Measurements from ENCODE around the gene FANCM.

The FANCM gene

DNA sequence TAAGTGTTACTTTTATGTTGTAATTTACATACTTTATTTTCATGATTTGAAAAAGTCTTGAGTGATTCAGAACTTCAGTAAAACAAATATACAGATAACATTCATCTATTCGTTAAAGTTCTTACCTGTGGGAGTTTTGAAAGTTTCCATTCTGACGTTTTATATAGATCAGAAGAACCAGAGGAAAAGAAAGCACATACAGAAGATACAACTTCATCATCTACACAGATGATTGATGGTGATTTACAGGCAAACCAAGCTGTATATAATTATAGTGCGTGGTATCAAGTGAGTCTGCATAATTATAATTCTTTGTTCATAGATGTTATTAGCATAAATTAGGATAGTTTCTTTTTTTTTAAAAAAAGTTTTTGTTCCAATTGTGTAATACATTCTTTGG is 21.4 kb upstream of the FANCM start:
- no peak overlapping the region for H3K4me3 ChIP-seq (ENCODE audit: low read length)
- TF ChIP-seq EZH2phosphoT487 (IDR thresholded peaks at IDR 0.05; ENCODE audit: borderline replicate concordance, low read length) (no peak), CTCF (IDR thresholded peaks at IDR 0.05; ENCODE audit: low read depth, low read length, poor library complexity, severe bottlenecking) (no peak)
- no peak overlapping the region for H3K27ac ChIP-seq (ENCODE audit: low read depth, low read length)
- no peaks in the 10 kb centered on the region for H3K27me3 ChIP-seq (ENCODE audit: control insufficient read depth, low read length)
- peaks cover 96% of the 10 kb centered on the region for H3K36me3 ChIP-seq (ENCODE audit: control insufficient read depth, low read length)
- no peaks in the 10 kb centered on the region for H3K9me3 ChIP-seq (ENCODE audit: control insufficient read depth, insufficient read depth, low read length)
- H3K79me2 ChIP-seq (ENCODE audit: control insufficient read depth, low read length): 0 out of 2 replicates have a peak, but pooled peaks cover 2% of the 10 kb centered on the region
- no peak overlapping the region for H3K4me2 ChIP-seq (ENCODE audit: low read length)
- no peaks in the 10 kb centered on the region for H3K9me2 ChIP-seq (replicated peaks; ENCODE audit: control insufficient read depth, low read length)
- H3F3A ChIP-seq (ENCODE audit: control insufficient read depth, insufficient read depth): peaks cover 26% of the 10 kb centered on the region
- H4K20me1 ChIP-seq (ENCODE audit: control insufficient read depth, insufficient read depth, low read depth, low read length): no peaks in the 10 kb centered on the region
- no peaks in the 10 kb centered on the region for H3K4me1 ChIP-seq (ENCODE audit: control insufficient read depth, low read length)

DNA sequence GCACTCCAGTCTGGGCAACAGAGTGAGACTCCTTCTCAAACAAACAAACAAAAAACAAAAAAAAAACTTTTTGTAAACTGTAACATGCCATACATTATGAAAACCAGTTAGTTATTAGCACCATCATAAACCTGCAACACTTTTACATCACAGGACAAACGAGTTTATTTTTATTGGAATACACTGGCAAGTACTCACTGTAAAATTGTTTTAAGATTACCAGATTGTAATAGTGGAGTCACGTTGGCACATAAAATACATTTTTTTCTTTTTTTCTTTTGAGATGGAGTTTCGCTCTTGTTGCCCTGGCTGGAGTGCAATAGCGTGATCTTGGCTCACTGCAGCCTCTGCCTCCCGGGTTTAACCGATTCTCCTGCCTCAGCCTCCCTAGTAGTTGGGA is 17.1 kb upstream of the FANCM start:
- no peaks in the 10 kb centered on the region for H3K9me3 ChIP-seq (ENCODE audit: control insufficient read depth, insufficient read depth, low read length)
- H3K79me2 ChIP-seq (ENCODE audit: control insufficient read depth, low read length): 0 out of 2 replicates have a peak, but pooled peaks cover 2% of the 10 kb centered on the region
- no peaks in the 10 kb centered on the region for H3K4me1 ChIP-seq (ENCODE audit: control insufficient read depth, low read length)
- peaks cover 94% of the 10 kb centered on the region for H3K36me3 ChIP-seq (ENCODE audit: control insufficient read depth, low read length)
- no peaks in the 10 kb centered on the region for H3K27me3 ChIP-seq (ENCODE audit: control insufficient read depth, low read length)
- H3F3A ChIP-seq (ENCODE audit: control insufficient read depth, insufficient read depth): peaks cover 17% of the 10 kb centered on the region
- H3K4me3 ChIP-seq (ENCODE audit: low read length): no peak overlapping the region
- no peak overlapping the region for H3K27ac ChIP-seq (ENCODE audit: low read depth, low read length)
- H4K20me1 ChIP-seq (ENCODE audit: control insufficient read depth, insufficient read depth, low read depth, low read length): no peaks in the 10 kb centered on the region
- no peak for TF ChIP-seq EZH2phosphoT487 (IDR thresholded peaks at IDR 0.05; ENCODE audit: borderline replicate concordance, low read length)
- TF ChIP-seq CTCF (IDR thresholded peaks at IDR 0.05; ENCODE audit: low read depth, low read length, poor library complexity, severe bottlenecking): no peak
- no peaks in the 10 kb centered on the region for H3K9me2 ChIP-seq (replicated peaks; ENCODE audit: control insufficient read depth, low read length)
- H3K4me2 ChIP-seq (ENCODE audit: low read length): no peak overlapping the region

DNA sequence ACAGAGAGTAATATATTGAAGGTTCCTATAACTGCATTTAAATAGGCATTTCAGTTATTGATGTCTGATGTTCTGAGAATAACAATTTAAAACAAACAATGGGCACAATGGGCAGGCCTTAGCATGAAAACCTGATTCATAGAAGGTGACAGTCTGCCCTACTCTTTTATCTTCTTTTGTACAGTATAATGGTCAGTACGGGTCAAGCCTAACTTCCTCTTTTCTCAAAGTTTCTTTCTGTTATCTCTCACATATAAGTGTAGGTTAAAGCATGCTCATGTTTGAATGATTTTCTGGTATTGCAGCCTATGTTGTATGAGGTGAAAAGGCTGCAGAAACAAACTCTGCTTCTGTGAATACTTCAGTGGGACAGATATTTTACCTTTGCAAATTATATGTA is 15.6 kb upstream of the FANCM start:
- no peak overlapping the region for H3K4me3 ChIP-seq (ENCODE audit: low read length)
- H3K79me2 ChIP-seq (ENCODE audit: control insufficient read depth, low read length): 0 out of 2 replicates have a peak, but pooled peaks cover 2% of the 10 kb centered on the region
- peaks cover 7% of the 10 kb centered on the region; the same call in 1 of the 2 replicates for H3F3A ChIP-seq (ENCODE audit: control insufficient read depth, insufficient read depth)
- H4K20me1 ChIP-seq (ENCODE audit: control insufficient read depth, insufficient read depth, low read depth, low read length): no peaks in the 10 kb centered on the region
- no peaks in the 10 kb centered on the region for H3K4me1 ChIP-seq (ENCODE audit: control insufficient read depth, low read length)
- no peak overlapping the region for H3K27ac ChIP-seq (ENCODE audit: low read depth, low read length)
- TF ChIP-seq CTCF (IDR thresholded peaks at IDR 0.05; ENCODE audit: low read depth, low read length, poor library complexity, severe bottlenecking): no peak
- no peak for TF ChIP-seq EZH2phosphoT487 (IDR thresholded peaks at IDR 0.05; ENCODE audit: borderline replicate concordance, low read length)
- H3K9me3 ChIP-seq (ENCODE audit: control insufficient read depth, insufficient read depth, low read length): no peaks in the 10 kb centered on the region
- no peaks in the 10 kb centered on the region for H3K27me3 ChIP-seq (ENCODE audit: control insufficient read depth, low read length)
- H3K4me2 ChIP-seq (ENCODE audit: low read length): no peak overlapping the region
- no peaks in the 10 kb centered on the region for H3K9me2 ChIP-seq (replicated peaks; ENCODE audit: control insufficient read depth, low read length)
- H3K36me3 ChIP-seq (ENCODE audit: control insufficient read depth, low read length): peaks cover 86% of the 10 kb centered on the region

All from DOHH2 (cell line).